Measurements from ENCODE around the gene TNC.

Gene TNC

GRCh38 chr9:115117999-115118878 is at the start of gene TNC:
Gene TNC, minus strand, starts transcription at chr9:115118157. Its CDS starts 27,139 bp downstream, at chr9:115091018.
- H3K4me3 ChIP-seq (ENCODE audit: control insufficient read depth, low read depth, low read length) = peak within 1 kb of the TSS; percentile 68
- no peak for DNase-seq (ENCODE audit: low read depth)
- no peak for TF ChIP-seq CTCF (IDR thresholded peaks at IDR 0.05; ENCODE audit: control insufficient read depth, insufficient read depth, low read depth, low read length, missing control alignments)

- no peak for TF ChIP-seq CTCF (IDR thresholded peaks at IDR 0.05; ENCODE audit: control insufficient read depth, insufficient read depth, low read depth, low read length, missing control alignments)
- DNase-seq (ENCODE audit: low read depth) = no peak
- no peak overlapping the region for H3K4me3 ChIP-seq (ENCODE audit: control insufficient read depth, low read depth, low read length)
These were observed 49.2 kb upstream of the TNC start for GRCh38 chr9:115167175-115167574.

GRCh38 chr9:115165233-115165632 is 47.3 kb upstream of the TNC start:
- H3K4me3 ChIP-seq (ENCODE audit: control insufficient read depth, low read depth, low read length) = no peak overlapping the region
- no peak for TF ChIP-seq CTCF (IDR thresholded peaks at IDR 0.05; ENCODE audit: control insufficient read depth, insufficient read depth, low read depth, low read length, missing control alignments)
- no peak for DNase-seq (ENCODE audit: low read depth)

GRCh38 chr9:115164511-115164974 is 46.6 kb upstream of the TNC start:
- no peak for TF ChIP-seq CTCF (IDR thresholded peaks at IDR 0.05; ENCODE audit: control insufficient read depth, insufficient read depth, low read depth, low read length, missing control alignments)
- no peak overlapping the region for H3K4me3 ChIP-seq (ENCODE audit: control insufficient read depth, low read depth, low read length)
- DNase-seq (ENCODE audit: low read depth) = no peak

- no peak for TF ChIP-seq CTCF (IDR thresholded peaks at IDR 0.05; ENCODE audit: control insufficient read depth, insufficient read depth, low read depth, low read length, missing control alignments)
- no peak for DNase-seq (ENCODE audit: low read depth)
These were observed 45.0 kb upstream of the TNC start for GRCh38 chr9:115162946-115163345.

GRCh38 chr9:115161446-115161845 is 43.5 kb upstream of the TNC start:
- no peak for DNase-seq (ENCODE audit: low read depth)
- no peak overlapping the region for H3K4me3 ChIP-seq (ENCODE audit: control insufficient read depth, low read depth, low read length)
- TF ChIP-seq CTCF (IDR thresholded peaks at IDR 0.05; ENCODE audit: control insufficient read depth, insufficient read depth, low read depth, low read length, missing control alignments) = no peak

More at GRCh38 chr9:115162946-115163345, 45.0 kb upstream of the TNC start:
- H3K4me3 ChIP-seq (ENCODE audit: control insufficient read depth, low read depth, low read length) = no peak overlapping the region
